Activated CD8-positive, alpha-beta T cell treated with anti-CD3 and anti-CD28 coated beads for 36 hours (primary cell): ENCODE data around the gene SOCS3. TPM values are rescaled to one million over a fixed set of nuclear protein-coding genes. Genes with fewer than 3 reads are reported as not detected.
A peak's percentile ranks its signal among the peaks of the same experiment; 100 is the strongest.

Source experiments
- ATAC-seq: fragments of 200-7000 bp; cut with Tn5 transposase; one replicate; pipeline ENCODE4 v1.10.0; 2021; ENCODE audit warnings: mild to moderate bottlenecking, moderate library complexity
- CTCF ChIA-PET: fragments of 350-600 bp; sonication (Branson Sonifier 250); formaldehyde crosslinking; loops from one replicate; lab custom pipeline; 2021; ENCODE audit warnings: antibody characterized with exemption; lab: Charles Lee
- POLR2A ChIA-PET: fragments of 350-600 bp; sonication (Branson Sonifier 250); formaldehyde crosslinking; loops from one replicate; lab custom pipeline; 2021; ENCODE audit warnings: antibody characterized with exemption; lab: Charles Lee
- DNase-seq: peaks from one replicate; pipeline ENCODE4 v3.0.0-alpha.2; 2020
- H3K27ac Mint-ChIP-seq: one replicate; pipeline ENCODE4 v1.8.0; 2021; ENCODE audit warnings: mild to moderate bottlenecking, mixed read lengths
- H3K27me3 Mint-ChIP-seq: one replicate; pipeline ENCODE4 v1.8.0; 2021; ENCODE audit warnings: mixed read lengths
- H3K36me3 Mint-ChIP-seq: one replicate; pipeline ENCODE4 v1.8.0; 2021; ENCODE audit warnings: low read depth, mixed read lengths
- H3K4me1 Mint-ChIP-seq: one replicate; pipeline ENCODE4 v1.8.0; 2021; ENCODE audit warnings: low read depth, mixed read lengths
- H3K4me3 Mint-ChIP-seq: one replicate; pipeline ENCODE4 v1.8.0; 2021; ENCODE audit warnings: mild to moderate bottlenecking, moderate library complexity, mixed read lengths
- H3K9me3 Mint-ChIP-seq: one replicate; pipeline ENCODE4 v1.8.0; 2021; ENCODE audit warnings: mixed read lengths
- intact Hi-C: fragments of 100-400 bp; cut with micrococcal nuclease; formaldehyde crosslinking; loops from one replicate; pipeline ENCODE4 v1.10.0; 2022
- total RNA-seq, 2 experiments: library from RNA; stranded (reverse); gene quantifications; one replicate each; pipeline ENCODE4 v1.2.3, GENCODE V29; 2021
- TF ChIP-seq, protein P1 (sequence below): fragments of 200-600 bp; IDR thresholded peaks from one replicate; pipeline ENCODE4 v1.8.0; 2022; ENCODE audit warnings: antibody characterized with exemption, mild to moderate bottlenecking

SOCS3 gene
- total RNA-seq, 2 experiments from 2014 or later, result 48.6 to 49.1 TPM

GRCh38 chr17:78316867-78317789 lies 42.7 kb downstream of the SOCS3 start:
- DNase-seq, result no peak
- TF ChIP-seq, protein P1, sequence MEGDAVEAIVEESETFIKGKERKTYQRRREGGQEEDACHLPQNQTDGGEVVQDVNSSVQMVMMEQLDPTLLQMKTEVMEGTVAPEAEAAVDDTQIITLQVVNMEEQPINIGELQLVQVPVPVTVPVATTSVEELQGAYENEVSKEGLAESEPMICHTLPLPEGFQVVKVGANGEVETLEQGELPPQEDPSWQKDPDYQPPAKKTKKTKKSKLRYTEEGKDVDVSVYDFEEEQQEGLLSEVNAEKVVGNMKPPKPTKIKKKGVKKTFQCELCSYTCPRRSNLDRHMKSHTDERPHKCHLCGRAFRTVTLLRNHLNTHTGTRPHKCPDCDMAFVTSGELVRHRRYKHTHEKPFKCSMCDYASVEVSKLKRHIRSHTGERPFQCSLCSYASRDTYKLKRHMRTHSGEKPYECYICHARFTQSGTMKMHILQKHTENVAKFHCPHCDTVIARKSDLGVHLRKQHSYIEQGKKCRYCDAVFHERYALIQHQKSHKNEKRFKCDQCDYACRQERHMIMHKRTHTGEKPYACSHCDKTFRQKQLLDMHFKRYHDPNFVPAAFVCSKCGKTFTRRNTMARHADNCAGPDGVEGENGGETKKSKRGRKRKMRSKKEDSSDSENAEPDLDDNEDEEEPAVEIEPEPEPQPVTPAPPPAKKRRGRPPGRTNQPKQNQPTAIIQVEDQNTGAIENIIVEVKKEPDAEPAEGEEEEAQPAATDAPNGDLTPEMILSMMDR, result no peak
- H3K4me1 Mint-ChIP-seq, result peaks cover 32% of the 10 kb centered on the region
- no peak overlapping the region for H3K27ac Mint-ChIP-seq
- H3K4me3 Mint-ChIP-seq, result no peak overlapping the region
- intact Hi-C loops, result no loop called here
- peaks cover 3% of the 10 kb centered on the region for H3K27me3 Mint-ChIP-seq
- ATAC-seq, result no peak
- ChIA-PET POLR2A (interaction anchor here (0.6 to 1.0 kb wide), 3 partner anchors 9 to 41 kb away, joined by 3 to 6 read pairs (median 3); no protein-coding TSS in a partner anchor), CTCF (interaction anchor here (0.7 to 1.1 kb wide), 3 partner anchors 39 to 106 kb away, joined by 3 read pairs; no protein-coding TSS in a partner anchor)
- no peaks in the 10 kb centered on the region for H3K36me3 Mint-ChIP-seq
- no peaks in the 10 kb centered on the region for H3K9me3 Mint-ChIP-seq

GRCh38 chr17:78316115-78316866 lies 43.6 kb downstream of the SOCS3 start:
- ATAC-seq (no peak), DNase-seq (no peak)
- Mint-ChIP-seq H3K27ac (peak overlapping the region; percentile 81), H3K27me3 (peaks cover 3% of the 10 kb centered on the region), H3K36me3 (no peaks in the 10 kb centered on the region), H3K4me1 (peaks cover 32% of the 10 kb centered on the region), H3K9me3 (no peaks in the 10 kb centered on the region), H3K4me3 (no peak overlapping the region)
- intact Hi-C loops, result no loop called here
- ChIA-PET POLR2A (interaction anchor here (0.6 to 1.0 kb wide), 4 partner anchors 9 to 42 kb away, joined by 3 to 6 read pairs (median 4); no protein-coding TSS in a partner anchor), CTCF (interaction anchor here (0.7 to 1.1 kb wide), 3 partner anchors 40 to 106 kb away, joined by 3 read pairs; no protein-coding TSS in a partner anchor)
- TF ChIP-seq, protein P1, result no peak

DNA sequence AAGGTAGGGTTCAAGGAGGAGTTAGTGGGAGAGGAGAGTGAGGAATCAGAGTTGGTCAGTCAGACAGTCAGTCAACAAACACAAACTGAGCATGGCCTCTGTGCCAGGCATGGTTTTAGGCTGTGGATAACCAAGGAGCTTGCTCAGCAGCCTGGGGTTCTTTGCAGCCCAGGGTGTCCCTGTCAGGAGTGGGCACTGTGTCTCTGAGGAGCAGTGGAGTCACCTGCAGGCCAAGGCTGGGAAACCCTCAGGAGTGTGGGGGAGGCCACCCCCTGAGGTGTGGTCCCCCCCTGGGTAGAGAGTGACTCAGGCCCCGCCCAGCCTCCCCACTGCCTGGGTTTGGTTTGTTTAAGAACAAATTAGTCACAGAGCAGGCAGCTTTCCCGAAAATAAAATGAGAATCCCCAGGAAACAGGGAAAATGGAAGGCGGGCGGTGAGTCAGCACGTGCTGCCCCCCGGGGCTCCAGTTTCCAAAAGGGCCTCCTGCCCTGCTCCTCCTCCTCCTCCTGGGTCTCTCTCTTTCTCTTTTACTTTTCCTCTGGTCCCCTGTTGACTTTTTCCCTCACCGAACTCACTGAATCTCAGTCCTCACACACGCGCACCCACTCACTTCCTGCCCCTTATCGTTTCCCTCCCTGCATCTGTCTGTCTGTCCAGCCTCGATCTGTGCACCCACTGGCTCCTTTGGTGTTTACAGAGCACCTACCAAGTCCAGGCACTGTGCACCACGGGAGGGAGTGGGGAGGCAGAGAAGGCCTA lies 44.3 kb downstream of the SOCS3 start:
- intact Hi-C loops, result no loop called here
- peaks cover 3% of the 10 kb centered on the region for H3K27me3 Mint-ChIP-seq
- POLR2A ChIA-PET, result interaction anchor here (0.9 to 1.4 kb wide), 2 partner anchors 10 to 41 kb away, joined by 4 read pairs; no protein-coding TSS in a partner anchor
- H3K36me3 Mint-ChIP-seq, result no peaks in the 10 kb centered on the region
- no peaks in the 10 kb centered on the region for H3K9me3 Mint-ChIP-seq
- TF ChIP-seq, protein P1, result no peak
- peaks cover 32% of the 10 kb centered on the region for H3K4me1 Mint-ChIP-seq
- peak; percentile 77 for DNase-seq
- peak overlapping the region; percentile 81 for H3K27ac Mint-ChIP-seq
- CTCF ChIA-PET, result interaction anchor here (1.6 kb wide), 1 partner anchor 45 kb away, joined by 5 read pairs; no protein-coding TSS in a partner anchor
- ATAC-seq, result peak; percentile 55
- H3K4me3 Mint-ChIP-seq, result peak overlapping the region; percentile 34

DNA sequence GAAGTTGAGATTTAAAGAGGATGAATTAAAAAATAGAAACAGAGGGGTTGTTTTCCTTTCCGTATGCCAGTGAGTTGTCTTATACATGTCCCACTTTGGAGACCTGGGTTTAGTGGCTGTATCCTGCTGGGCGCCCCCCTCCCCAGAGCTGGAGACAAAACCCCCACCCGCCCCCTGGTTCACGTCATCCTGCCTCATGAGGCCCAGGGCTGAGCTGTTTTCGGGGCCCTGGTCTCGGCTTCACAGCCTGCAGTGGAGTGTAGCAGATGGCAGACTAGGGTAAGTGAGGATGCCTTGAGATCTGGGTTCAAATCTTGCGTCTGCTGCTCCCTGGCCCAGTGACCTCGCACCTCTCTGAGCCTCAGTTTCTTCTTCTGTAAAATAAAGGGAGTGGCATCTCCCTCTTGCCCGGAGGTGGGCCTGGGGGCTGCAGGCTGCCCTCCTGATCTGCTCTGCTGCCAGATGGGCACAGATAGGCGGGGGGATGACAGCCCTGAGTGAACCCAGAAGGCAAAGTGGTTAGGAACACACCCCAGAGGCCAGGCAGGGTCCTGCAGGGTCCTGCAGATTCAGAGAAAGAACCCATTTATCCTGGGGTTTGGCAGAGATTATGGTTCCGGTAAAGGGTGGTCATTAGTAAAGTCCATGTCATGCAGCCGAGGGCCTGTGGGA lies 45.1 kb downstream of the SOCS3 start:
- ChIA-PET POLR2A (interaction anchor here (0.6 to 2.2 kb wide), 5 partner anchors 10 to 1762 kb away, joined by 3 to 9 read pairs (median 4); no protein-coding TSS in a partner anchor), CTCF (interaction anchor here (0.8 to 1.6 kb wide), 4 partner anchors 43 to 230 kb away, joined by 3 to 5 read pairs (median 3); no protein-coding TSS in a partner anchor)
- Mint-ChIP-seq H3K27ac (peak overlapping the region; percentile 55), H3K4me1 (peaks cover 32% of the 10 kb centered on the region), H3K9me3 (no peaks in the 10 kb centered on the region), H3K4me3 (peak overlapping the region; percentile 34), H3K27me3 (peaks cover 3% of the 10 kb centered on the region), H3K36me3 (no peaks in the 10 kb centered on the region)
- TF ChIP-seq, protein P1, result no peak
- ATAC-seq (peak; percentile 4), DNase-seq (peak; percentile 52)
- intact Hi-C loops, result no loop called here
